GM23338 (cell line): ENCODE results near the gene MTA2.

Experiments used
- CREB1 ChIP-seq: fragments of 250-450 bp; sonication (Bioruptor Pico); IDR thresholded peaks from 2 replicates; pipeline ENCODE4 v1.5.0; 2020; ENCODE audit warnings: low read depth, mild to moderate bottlenecking, moderate library complexity
- JUNB ChIP-seq: IDR thresholded peaks from one replicate; pipeline ENCODE4 v1.6.1; 2016; ENCODE audit warnings: antibody characterized with exemption; ENCODE audit not compliant: unreplicated experiment
- POLR2AphosphoS5 ChIP-seq: IDR thresholded peaks from 2 replicates; pipeline ENCODE4 v1.6.1; 2016; ENCODE audit warnings: antibody characterized with exemption, low read depth
- STAT1 ChIP-seq: IDR thresholded peaks from one replicate; pipeline ENCODE4 v1.6.1; 2016; ENCODE audit warnings: antibody characterized with exemption; ENCODE audit not compliant: unreplicated experiment
- TF ChIP-seq, protein P1 (sequence below), 2 experiments: fragments of 200-600 bp in 1 of 2; sonication (generic) in 1 of 2; conservative IDR thresholded peaks; 2 replicates each; pipeline versions ENCODE4 v1.5.1 to v1.6.1; 2016 to 2017; ENCODE audit warnings: antibody characterized with exemption in 2 of 2, low read depth in 2 of 2, mild to moderate bottlenecking in 2 of 2, moderate library complexity in 1 of 2

DNA sequence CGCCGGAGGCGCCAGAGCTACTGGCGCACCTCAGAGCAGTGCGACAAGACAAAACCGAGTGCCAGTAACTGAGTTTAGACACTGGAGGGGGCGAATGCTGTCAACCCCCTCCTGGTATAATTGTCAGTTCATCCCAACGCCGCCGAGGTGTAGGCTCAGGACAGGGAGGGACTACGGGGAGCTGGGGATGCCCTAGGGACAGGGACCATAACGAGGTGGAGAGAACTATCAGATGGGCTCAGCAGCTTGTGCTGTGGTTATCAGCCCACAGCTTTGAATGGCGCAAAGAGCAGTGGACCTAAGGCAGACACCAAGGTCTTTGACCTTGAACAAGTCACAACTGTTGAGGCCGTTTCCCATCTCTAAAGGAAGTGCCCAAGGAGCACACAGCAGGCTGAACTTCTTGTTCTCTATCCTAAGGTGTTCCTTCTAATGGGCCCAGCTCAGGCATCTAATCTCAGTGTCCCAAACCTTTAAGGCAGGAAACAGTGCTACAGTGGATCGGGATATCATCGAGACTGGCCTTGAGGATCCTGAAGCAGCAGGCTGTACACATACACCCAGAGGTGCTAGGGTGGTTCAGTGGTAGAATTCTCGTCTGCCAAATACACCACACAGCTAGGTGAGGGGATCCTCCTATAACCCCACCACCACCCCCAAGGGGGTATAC lies 9.4 kb downstream of the MTA2 start:
- no peak for TF ChIP-seq STAT1
- TF ChIP-seq POLR2AphosphoS5: no peak
- TF ChIP-seq CREB1 (CRISPR knock-in tag): no peak
- TF ChIP-seq, protein P1, sequence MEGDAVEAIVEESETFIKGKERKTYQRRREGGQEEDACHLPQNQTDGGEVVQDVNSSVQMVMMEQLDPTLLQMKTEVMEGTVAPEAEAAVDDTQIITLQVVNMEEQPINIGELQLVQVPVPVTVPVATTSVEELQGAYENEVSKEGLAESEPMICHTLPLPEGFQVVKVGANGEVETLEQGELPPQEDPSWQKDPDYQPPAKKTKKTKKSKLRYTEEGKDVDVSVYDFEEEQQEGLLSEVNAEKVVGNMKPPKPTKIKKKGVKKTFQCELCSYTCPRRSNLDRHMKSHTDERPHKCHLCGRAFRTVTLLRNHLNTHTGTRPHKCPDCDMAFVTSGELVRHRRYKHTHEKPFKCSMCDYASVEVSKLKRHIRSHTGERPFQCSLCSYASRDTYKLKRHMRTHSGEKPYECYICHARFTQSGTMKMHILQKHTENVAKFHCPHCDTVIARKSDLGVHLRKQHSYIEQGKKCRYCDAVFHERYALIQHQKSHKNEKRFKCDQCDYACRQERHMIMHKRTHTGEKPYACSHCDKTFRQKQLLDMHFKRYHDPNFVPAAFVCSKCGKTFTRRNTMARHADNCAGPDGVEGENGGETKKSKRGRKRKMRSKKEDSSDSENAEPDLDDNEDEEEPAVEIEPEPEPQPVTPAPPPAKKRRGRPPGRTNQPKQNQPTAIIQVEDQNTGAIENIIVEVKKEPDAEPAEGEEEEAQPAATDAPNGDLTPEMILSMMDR (conservative IDR thresholded peaks at IDR 0.05; ENCODE audit: low read depth in 2 of 2): no peak
- TF ChIP-seq JUNB: no peak
